KOPT-K1 (cell line): ENCODE measurements around the gene ARHGEF3.

Source experiments
- H3K27ac ChIP-seq: fragments of 200-600 bp; sonication (generic); 2 replicates; pipeline ENCODE4 v1.5.1; 2016; ENCODE audit warnings: antibody characterized with exemption, mild to moderate bottlenecking, low read depth, low read length; ENCODE audit not compliant: poor library complexity, severe bottlenecking
- H3K36me3 ChIP-seq: fragments of 200-600 bp; sonication (generic); 2 replicates; pipeline ENCODE4 v1.5.1; 2017; ENCODE audit warnings: antibody characterized with exemption, mild to moderate bottlenecking, low read length, moderate library complexity; ENCODE audit not compliant: insufficient read depth
- H3K9me3 ChIP-seq: fragments of 200-600 bp; sonication (generic); 2 replicates; pipeline ENCODE4 v1.5.1; 2017; ENCODE audit warnings: antibody characterized with exemption, low read length, mild to moderate bottlenecking; ENCODE audit not compliant: insufficient read depth, poor library complexity, severe bottlenecking

Gene ARHGEF3

GRCh38 chr3:56790016-56790821, 11.5 kb downstream of the ARHGEF3 start:
- peak overlapping the region; percentile 87 for H3K27ac ChIP-seq
- 0 out of 2 replicates have a peak, but pooled peaks cover 3% of the 10 kb centered on the region for H3K36me3 ChIP-seq
- H3K9me3 ChIP-seq, result no peaks in the 10 kb centered on the region

GRCh38 chr3:56789076-56789475, 12.7 kb downstream of the ARHGEF3 start:
- H3K9me3 ChIP-seq, result no peaks in the 10 kb centered on the region
- peak overlapping the region; percentile 87 for H3K27ac ChIP-seq
- H3K36me3 ChIP-seq, result 0 out of 2 replicates have a peak, but pooled peaks cover 6% of the 10 kb centered on the region

GRCh38 chr3:56788521-56788920, 13.2 kb downstream of the ARHGEF3 start:
- Histone ChIP-seq H3K9me3 (no peaks in the 10 kb centered on the region), H3K27ac (peak overlapping the region; percentile 87), H3K36me3 (0 out of 2 replicates have a peak, but pooled peaks cover 6% of the 10 kb centered on the region)

GRCh38 chr3:56787784-56788256, 13.9 kb downstream of the ARHGEF3 start:
- Histone ChIP-seq H3K27ac (peak overlapping the region; percentile 87), H3K9me3 (no peaks in the 10 kb centered on the region)

GRCh38 chr3:56787258-56787775, 14.4 kb downstream of the ARHGEF3 start:
- H3K27ac ChIP-seq, result peak overlapping the region; percentile 87
- 0 out of 2 replicates have a peak, but pooled peaks cover 6% of the 10 kb centered on the region for H3K36me3 ChIP-seq
- no peaks in the 10 kb centered on the region for H3K9me3 ChIP-seq

More at GRCh38 chr3:56787784-56788256, 13.9 kb downstream of the ARHGEF3 start:
- H3K36me3 ChIP-seq, result 0 out of 2 replicates have a peak, but pooled peaks cover 6% of the 10 kb centered on the region

- H3K9me3 ChIP-seq, result no peaks in the 10 kb centered on the region
- peak overlapping the region; percentile 87 for H3K27ac ChIP-seq
- 0 out of 2 replicates have a peak, but pooled peaks cover 6% of the 10 kb centered on the region for H3K36me3 ChIP-seq
Observed at GRCh38 chr3:56785499-56785898, 16.2 kb downstream of the ARHGEF3 start.

GRCh38 chr3:56784448-56785001, 17.2 kb downstream of the ARHGEF3 start:
- Histone ChIP-seq H3K36me3 (0 out of 2 replicates have a peak, but pooled peaks cover 6% of the 10 kb centered on the region), H3K9me3 (no peaks in the 10 kb centered on the region), H3K27ac (peak overlapping the region; percentile 87)

- Histone ChIP-seq H3K36me3 (0 out of 2 replicates have a peak, but pooled peaks cover 6% of the 10 kb centered on the region), H3K9me3 (no peaks in the 10 kb centered on the region), H3K27ac (peak overlapping the region; percentile 87)
Observed at GRCh38 chr3:56783644-56784447, 17.9 kb downstream of the ARHGEF3 start.

GRCh38 chr3:56782906-56783305, 18.8 kb downstream of the ARHGEF3 start:
- H3K36me3 ChIP-seq, result 0 out of 2 replicates have a peak, but pooled peaks cover 6% of the 10 kb centered on the region
- no peaks in the 10 kb centered on the region for H3K9me3 ChIP-seq
- H3K27ac ChIP-seq, result peak overlapping the region; percentile 87

GRCh38 chr3:56782215-56782614, 19.5 kb downstream of the ARHGEF3 start:
- H3K9me3 ChIP-seq, result no peaks in the 10 kb centered on the region
- peak overlapping the region; percentile 87 for H3K27ac ChIP-seq
- H3K36me3 ChIP-seq, result 0 out of 2 replicates have a peak, but pooled peaks cover 6% of the 10 kb centered on the region

GRCh38 chr3:56781762-56782161, 20.0 kb downstream of the ARHGEF3 start:
- H3K36me3 ChIP-seq, result 0 out of 2 replicates have a peak, but pooled peaks cover 6% of the 10 kb centered on the region
- peak overlapping the region; percentile 87 for H3K27ac ChIP-seq
- H3K9me3 ChIP-seq, result no peaks in the 10 kb centered on the region

- no peaks in the 10 kb centered on the region for H3K9me3 ChIP-seq
- no peak overlapping the region for H3K27ac ChIP-seq
- peaks cover 12% of the 10 kb centered on the region for H3K36me3 ChIP-seq
Observed at GRCh38 chr3:56780936-56781335, 20.8 kb downstream of the ARHGEF3 start.

- Histone ChIP-seq H3K9me3 (no peaks in the 10 kb centered on the region), H3K27ac (no peak overlapping the region)
Observed at GRCh38 chr3:56778893-56779292, 22.9 kb downstream of the ARHGEF3 start.

GRCh38 chr3:56776556-56776950, 25.2 kb downstream of the ARHGEF3 start:
- Histone ChIP-seq H3K36me3 (peaks cover 40% of the 10 kb centered on the region), H3K9me3 (no peaks in the 10 kb centered on the region), H3K27ac (no peak overlapping the region)

More at GRCh38 chr3:56778893-56779292, 22.9 kb downstream of the ARHGEF3 start:
- peaks cover 17% of the 10 kb centered on the region for H3K36me3 ChIP-seq
